NCI-H2227 treated with DMSO at 0.1 percent for 48 hours (cell line): ENCODE results near the gene PGM3.
"Not testable (repeated sequence)": the region's sequence is repeated elsewhere in the genome, so short reads cannot be mapped to it uniquely, and the experiment has no call there.

Experiments used
- DNase-seq: peaks from one replicate; lab custom pipeline; 2025; lab: John Stamatoyannopoulos, UW

The PGM3 gene, protein sequence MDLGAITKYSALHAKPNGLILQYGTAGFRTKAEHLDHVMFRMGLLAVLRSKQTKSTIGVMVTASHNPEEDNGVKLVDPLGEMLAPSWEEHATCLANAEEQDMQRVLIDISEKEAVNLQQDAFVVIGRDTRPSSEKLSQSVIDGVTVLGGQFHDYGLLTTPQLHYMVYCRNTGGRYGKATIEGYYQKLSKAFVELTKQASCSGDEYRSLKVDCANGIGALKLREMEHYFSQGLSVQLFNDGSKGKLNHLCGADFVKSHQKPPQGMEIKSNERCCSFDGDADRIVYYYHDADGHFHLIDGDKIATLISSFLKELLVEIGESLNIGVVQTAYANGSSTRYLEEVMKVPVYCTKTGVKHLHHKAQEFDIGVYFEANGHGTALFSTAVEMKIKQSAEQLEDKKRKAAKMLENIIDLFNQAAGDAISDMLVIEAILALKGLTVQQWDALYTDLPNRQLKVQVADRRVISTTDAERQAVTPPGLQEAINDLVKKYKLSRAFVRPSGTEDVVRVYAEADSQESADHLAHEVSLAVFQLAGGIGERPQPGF

DNA sequence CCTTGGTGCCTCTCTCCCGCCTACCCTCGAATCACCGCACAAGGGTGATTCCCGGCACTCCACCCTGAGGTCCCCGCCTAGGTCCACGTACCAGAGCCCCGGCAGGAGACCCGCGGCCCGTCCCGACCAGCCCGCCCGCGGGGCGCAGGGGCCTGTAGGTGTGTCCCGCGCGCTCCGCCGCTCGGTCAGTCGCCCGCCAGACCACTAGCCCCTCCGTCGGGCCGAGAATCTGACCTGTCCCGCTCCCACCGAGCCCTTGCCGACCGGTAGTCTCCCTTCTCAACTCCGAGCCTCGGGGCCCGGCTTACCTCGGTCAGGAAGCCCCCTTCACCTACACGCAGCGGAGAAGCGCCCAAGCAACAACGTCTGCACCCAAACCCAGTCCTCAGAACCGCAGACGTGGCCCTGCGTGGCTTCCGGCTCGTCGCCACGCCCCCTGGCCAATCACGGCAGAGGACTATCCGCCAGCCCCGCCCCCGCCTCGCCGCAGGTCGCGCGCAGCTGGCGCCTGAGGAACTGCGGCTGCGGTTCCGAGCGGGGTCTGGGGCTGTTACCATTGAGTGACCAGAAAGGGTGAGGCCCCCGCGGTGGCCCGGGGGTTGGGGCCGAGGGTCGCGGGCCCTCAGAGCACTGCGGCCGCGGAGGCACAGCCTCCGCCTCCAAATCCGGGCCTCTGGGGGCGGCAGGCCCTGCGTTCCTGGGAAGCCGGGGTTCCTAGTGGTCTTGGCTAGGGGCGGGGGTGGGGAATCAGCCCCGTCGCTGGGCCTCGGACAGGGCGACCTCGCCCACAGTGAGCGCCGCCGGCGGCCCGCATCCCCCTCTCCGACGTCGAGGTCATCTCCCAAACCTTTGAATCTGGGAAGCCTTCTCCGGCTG lies at the start of gene PGM3, which contains the start of gene RWDD2A:
Gene PGM3, minus strand, starts transcription at position 395 of the 876 bp plus-strand sequence. CDS start 2,253 bp downstream, outside the sequence.
Gene RWDD2A, plus strand, starts transcription at position 487 of the 876 bp plus-strand sequence. CDS start 1,095 bp downstream, outside the sequence.
- DNase-seq: peak; percentile 61

DNA sequence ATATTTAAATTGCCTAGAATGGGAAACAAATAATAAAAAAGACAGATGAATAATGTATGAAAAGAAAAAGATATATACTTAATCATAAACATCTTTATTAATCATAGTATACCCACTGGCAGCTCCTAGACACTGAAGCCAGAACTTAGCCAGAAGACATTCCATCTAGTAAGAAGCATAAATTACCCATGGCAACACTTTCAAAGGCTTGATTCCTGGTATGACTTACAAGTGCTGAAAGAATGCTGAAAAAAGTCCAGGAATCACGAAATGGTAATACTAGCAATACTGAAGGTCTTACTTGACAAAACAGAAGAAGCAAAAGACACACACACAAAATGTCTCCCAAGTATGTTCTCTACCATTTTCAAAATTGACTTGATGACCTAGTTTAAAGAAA lies 38.1 kb upstream of the PGM3 start:
- no peak for DNase-seq

DNA sequence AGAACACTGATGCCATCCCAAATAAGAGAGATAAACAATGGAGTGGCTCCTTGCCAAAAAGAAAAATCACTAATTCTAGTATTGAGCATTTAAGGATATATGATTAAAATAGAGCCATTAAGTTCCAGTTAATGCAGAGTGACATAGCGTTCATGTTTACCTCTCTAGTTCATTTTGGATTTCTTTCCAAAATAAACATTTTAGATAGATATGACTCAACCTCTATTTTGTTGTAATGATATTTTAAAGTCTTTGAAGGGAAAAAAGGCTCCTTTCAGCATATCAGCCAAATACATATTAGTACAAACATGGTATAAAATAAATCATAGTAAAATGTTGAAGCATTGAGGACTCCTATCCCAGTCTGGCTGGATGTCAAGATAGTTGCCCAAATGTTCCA lies 33.5 kb upstream of the PGM3 start:
- DNase-seq: no peak

DNA sequence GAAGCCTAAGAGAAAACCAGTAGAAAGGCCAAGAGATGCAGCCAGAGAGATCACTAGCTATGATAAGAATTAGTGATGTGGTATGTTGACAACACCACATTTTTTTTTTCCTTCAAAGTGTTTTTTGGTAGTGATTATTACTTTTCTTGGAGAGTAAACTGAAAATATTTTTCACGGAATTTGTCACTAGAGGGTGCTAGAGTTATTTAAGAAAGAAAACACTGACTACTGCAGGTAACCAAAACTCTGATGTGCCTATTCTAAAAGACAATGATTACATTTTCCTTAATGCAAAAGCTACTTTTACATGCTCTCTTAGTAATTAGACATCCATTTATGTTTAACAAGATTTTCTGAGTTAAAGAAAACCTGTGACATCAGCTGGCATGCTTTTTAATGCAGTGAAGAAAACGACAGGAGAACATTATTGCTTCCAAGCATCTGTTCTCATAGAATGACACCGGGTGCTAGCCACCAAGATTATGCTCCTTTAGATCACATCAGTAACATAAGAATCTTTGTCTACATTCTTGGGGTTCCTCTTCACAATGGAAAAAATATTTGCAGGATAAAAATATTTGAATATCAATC lies 28.9 kb upstream of the PGM3 start:
- peak; percentile 21 for DNase-seq

DNA sequence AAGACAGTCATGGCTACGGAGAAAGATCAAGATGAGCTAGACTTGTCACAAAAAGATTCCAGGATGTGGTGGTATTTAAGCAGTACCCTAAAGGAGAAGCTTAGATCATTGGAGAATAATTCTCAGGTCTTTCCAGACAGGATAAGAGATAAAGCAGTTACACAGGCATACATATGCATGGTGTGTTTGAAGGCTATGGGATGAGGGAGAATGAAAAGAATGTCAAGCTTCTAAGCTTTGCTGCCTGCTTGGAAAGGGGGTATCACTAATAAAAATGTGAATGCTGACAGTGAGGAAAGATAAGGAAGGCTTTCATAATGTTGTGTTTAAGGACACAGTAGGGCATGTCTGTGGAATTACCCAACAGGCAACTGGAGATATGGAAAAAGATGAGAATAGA lies 28.2 kb upstream of the PGM3 start:
- no peak for DNase-seq

DNA sequence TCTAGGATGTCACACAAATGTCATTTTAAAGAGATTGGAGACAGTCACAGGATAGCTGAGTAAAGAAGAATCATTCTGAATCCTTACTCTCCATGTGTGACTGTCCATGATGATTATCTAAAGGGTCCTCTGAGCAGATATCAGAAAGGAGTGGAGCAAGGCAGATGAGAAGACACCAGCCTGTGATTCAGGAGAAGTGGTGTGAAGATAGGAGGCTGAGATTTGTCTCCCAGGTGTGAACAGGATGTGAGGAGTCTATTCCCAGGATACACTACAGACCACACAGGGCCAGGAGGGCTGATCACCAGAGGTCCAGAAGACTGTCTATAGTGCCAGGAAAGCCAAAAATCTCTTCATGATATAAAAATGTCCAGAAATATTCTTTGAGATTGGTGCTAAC lies 27.1 kb upstream of the PGM3 start:
- no peak for DNase-seq

DNA sequence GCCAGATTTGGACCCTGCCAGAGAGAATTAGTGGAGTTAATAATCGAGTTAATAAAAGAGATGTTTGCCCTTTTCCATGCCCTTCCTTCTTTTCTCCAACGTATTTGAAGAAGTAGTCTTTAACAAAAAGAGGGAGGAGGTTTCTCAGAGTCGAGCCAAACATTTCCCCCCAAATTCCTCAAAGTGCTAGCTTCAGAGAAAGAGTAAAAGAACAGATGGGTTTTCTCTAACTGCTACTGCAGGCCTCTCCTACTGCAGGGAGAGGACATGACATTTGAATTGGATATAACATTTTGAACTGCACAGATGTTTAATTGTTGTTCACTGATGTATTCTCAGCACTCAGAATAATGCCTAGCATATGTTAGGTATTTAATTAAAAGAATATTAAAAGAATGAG lies 25.6 kb upstream of the PGM3 start:
- DNase-seq: no peak

DNA sequence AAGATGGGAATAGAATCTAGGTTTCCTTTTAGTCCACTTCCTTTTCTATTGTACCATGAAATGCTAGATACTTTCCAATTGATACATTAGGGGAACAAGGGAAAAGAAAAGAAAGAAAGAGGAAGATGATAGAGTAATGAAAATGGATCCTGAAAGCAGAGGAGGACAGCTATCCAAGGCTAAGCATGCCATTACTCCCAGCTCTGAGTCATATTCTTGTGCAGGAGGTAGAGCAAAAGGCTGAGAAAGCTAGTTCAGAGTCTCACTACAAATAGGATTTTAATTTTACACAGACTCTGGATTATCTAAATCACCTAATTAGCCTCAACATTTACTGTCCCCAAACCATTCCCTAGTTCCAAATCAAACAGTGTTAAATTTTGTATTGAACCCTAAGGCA lies 23.7 kb upstream of the PGM3 start:
- no peak for DNase-seq

DNA sequence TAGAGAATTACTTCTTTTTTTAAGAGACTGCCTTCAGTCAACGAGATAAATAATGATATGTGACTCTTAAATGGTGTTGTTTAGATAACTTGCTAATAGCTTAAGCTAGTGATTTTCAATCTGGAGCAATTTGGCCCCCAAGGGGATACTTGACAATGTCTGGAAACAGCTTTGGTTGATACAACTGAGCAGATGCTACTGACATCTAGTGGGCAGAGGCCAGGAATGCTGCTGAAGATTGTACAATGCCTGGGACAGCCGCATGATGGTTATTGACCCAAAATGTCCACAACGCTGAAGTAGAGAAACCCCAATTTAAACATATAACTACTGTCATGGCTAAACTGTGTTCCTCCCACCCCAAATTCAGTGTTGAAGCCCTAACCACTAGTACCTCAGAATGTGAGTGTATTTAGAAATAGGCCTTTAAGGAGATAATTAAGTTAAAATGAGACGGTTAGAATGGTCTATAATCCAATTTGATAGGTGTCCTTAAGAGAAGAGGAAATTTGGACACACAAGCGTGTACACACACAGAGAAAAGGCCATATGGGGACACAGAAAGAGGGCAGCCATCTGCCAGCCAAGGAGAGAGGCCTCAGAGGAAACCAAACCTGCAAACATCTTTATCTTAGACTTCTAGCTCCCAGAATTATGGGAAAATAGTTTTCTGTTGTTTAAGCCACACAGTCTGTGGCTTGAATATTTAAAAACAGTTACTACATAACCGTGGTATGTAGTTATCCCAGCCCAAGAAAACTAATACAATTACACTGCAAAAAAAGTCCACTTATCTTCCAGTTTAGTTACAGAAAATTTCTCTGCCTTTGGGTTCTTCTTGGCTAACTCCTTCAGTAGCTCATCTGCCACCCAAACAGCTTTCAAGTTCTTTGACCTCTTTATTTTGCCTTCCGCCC lies 22.3 kb upstream of the PGM3 start:
- peak; percentile 32 for DNase-seq

DNA sequence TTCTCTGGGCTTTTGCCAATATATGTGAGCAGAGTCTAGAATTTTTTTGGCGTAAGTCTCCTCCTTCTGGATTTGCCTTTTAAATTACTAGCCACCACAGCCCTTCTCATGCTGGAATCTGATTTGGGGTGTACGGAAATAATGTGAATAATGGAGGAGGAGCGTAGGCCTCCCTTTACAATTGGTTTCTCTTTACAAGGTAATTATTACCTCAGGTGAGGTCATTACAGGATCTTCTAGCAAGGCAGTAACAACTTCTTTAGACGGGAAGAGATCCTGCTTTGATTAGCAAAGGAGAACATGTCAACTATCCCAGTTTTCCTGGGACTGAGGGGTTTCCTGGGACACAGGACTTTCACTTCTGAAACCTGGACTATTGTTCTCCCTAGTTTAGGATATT lies 9.0 kb upstream of the PGM3 start:
- DNase-seq: no peak

DNA sequence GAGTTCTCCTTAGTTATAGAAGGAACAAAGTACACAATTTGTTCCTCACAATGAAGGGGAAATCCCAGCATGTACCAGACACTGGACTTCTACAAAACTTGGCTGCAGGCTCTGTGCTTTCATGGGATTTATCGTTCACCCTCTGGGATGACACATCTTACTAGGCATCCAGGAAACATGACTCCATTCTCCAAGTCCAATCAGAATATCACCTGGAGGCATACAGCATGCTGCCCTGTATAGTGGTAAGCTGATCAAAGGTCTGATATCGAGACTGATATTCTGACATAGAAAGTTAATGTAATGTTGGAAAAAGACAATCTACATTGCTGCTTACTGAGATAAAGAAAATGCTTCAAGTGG lies 6.8 kb upstream of the PGM3 start:
- DNase-seq: no peak

DNA sequence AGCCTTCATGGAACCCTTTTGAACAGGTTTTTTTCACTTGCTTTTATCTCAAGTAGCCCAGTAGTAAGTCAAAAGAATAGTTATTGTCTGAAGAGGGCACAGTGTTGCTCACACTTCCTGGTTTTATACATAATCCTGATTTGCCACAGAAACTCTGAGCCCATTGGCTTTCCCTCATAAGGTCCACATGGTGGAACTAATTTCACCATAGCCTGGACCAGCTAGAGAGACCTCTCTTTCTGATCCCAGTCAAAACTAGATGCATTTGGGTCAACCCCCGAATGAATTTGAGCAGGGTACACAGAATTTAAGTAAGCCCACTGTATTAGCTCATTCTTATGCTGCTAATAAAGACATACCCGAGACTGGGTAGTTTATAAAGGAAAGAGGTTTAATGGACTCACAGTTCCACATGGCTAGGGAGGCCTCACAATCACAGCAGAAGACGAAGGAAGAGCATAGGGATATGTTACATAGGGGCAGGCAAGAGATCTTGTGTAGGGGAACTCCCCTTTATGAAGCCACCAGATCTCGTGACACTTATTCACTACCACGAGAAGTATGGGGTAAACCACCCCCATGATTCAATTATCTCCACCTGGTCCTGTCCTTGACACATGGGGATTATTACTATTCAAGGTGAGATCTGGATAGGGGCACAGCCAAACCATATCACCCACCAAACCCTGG lies 6.3 kb upstream of the PGM3 start:
- DNase-seq: no peak

DNA sequence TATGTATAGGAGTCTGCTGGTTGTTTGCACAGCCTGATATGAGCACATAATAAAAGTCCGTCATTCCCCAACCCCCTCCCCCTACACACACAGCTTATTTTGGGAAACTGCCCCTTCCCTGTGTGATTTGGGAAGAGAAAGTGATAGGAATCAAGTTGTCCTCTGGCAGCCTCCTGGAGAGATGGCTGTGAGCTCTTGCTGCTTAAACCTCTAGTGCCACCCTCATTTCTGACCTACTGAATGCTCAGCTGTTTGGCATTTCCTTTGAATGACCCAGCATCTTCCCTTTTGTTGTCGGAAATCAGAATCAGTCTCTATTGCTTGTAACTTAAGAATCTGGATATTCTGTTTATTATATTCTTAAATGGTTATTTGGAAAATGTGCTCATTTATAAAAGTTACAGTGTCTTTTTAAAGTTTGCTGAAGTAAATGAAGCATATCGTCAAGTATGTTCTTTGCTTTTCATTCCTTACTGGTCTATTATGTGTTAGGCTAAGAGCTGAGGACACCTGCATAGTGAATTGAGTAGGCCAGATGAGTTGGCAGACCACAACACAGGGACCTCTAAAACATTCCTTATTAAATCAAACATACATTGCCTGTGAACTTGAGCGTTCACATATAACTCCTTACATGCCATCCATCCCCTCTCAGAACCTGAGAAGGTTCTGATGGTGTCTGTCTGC lies 5.6 kb upstream of the PGM3 start:
- DNase-seq: no peak

DNA sequence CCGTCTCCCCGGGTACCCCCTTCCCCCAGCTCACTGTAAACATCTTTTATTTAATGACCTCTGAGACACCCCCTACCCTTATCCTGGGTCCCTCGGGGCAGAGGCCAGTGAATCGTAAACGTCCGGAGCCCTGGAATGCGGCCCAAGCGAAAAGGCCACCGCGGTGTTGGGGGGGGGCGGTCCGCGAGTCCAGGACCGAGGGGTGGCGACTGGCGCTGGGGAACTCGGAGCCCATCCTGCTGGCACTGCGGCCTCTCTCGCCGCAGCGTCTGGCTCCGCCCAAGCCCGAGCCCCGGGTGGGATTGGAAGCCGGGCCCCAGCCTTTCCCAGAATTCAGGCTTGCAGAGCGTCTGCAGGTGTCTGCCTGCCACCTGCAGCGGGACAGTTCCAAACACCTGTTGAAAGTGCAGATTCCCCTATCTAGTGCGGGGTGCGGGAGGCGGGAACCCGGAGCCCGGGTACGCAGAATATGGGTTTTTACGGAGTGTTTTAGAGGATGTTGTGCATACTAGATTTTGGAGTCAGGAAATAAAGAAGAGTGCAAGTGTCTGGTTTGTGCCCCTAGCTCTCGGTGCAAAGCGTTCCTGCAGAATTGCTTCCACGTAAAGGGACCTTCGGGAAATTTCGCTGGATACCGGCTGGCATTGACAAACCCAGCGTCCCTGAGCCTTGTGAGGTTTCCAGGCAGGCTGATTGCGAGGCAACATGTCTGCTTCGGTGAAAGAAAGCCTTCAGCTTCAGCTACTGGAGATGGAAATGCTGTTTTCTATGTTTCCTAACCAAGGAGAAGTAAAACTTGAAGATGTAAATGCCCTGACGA lies 892 bp upstream of the PGM3 start:
- DNase-seq: no peak

DNA sequence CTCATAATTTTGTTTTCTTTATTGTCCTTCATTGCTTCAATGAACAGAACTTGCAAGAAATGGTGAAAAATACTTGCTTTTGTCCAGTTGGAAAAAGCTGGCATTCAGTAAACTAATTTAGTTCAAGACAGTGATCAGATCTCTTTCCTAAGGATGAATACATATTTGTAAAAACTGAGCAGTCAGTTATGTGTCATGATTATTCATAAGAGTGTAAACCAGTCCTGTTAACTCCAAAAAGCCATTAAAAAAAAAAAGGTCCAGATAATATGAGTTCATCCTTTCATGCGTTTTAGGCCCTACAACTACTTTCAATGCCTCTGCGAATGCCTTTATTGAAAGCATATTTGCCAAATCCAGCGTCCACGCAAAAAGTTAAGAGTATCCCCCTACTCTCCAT lies 609 bp downstream of the PGM3 start:
- DNase-seq: peak; percentile 7

DNA sequence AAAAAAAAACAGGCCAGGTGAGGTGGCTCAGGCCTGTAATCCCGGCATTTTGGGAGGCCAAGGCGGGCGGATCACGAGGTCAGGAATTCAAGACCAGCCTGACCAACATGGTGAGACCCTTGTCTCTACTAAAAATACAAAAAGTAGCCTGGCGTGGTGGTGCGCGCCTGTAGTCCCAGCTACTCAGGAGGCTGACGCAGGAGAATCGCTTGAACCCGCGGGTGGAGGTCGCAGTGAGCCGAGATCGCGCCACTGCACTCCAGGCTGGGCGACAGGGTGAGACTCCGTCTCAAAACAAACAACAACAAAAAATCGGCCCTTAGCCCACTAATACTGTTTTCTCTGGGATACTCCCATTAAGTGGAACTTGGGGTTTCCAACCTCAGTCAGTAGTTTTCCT lies 1.1 kb downstream of the PGM3 start:
- DNase-seq: not testable (repeated sequence)

DNA sequence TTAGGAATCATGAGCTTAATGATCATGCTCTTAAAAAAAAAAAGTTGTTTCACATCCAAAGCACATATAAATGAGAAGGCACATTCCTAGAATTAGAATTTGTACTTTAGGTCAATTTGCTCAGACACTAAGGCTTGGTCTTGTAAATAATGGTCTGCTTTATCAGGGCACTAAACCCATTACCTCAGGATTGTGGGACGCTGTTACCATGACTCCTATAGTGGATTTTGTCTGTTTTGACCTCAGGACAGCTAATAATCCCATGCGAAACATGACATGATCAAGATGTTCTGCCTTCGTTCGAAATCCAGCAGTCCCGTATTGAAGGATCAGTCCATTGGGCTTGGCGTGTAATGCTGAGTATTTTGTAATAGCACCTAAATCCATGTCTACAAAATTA lies 2.4 kb downstream of the PGM3 start:
- no peak for DNase-seq

DNA sequence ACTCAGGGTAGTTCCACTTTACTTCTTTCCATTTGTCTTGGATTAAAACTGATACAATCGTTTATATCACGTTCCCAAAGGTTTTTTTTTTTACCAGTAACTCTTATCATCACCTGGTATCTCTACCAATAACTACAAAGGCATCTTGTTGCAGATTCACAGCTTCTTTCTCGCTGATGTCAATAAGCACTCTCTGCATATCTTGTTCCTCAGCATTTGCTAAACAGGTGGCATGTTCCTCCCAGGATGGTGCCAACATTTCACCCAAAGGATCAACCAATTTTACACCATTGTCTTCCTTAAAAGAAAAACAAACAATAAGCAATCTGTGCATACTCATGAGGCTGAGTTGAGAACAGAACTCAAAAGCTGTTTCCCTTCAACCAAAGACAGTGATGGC lies 4.6 kb downstream of the PGM3 start:
- DNase-seq: no peak

DNA sequence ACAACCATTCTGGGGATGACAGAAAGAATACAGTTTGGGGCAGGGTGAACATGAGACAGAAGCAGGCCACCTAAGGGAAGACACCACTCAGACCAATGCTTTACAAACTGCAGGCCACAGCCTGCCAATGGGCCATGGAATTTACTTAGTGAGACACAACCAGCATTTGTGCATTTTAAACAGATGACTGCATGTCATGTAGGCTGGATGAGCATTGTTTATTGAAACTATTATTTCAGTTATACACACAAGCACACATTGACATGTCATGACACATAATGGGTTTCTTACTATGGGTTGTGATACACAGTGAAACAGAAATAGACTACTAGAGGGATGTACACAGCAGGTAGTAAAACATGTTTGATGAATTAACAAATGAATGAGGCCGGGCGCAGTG lies 8.0 kb downstream of the PGM3 start:
- no peak for DNase-seq
